Karpas-422 (cell line): Measurements from ENCODE around the gene DSCAM. TPM values are rescaled to one million over a fixed set of nuclear protein-coding genes. Genes with fewer than 3 reads are reported as not detected.
"Not testable (repeated sequence)": the region's sequence is repeated elsewhere in the genome, so short reads cannot be mapped to it uniquely, and the experiment has no call there.

Source experiments
- DNase-seq: peaks from one replicate; pipeline ENCODE4 v3.0.0-alpha.2; 2015
- H2AFZ ChIP-seq: fragments of 200-600 bp; sonication (generic); 2 replicates; pipeline ENCODE4 v1.6.1; 2014; ENCODE audit warnings: antibody characterized with exemption, low read length, mixed read lengths
- H3K27ac ChIP-seq: fragments of 200-600 bp; sonication (generic); 2 replicates; pipeline ENCODE4 v1.5.1; 2014; ENCODE audit warnings: mild to moderate bottlenecking, low read length, moderate library complexity
- H3K27me3 ChIP-seq: fragments of 200-600 bp; sonication (generic); 2 replicates; pipeline ENCODE4 v1.6.1; 2014; ENCODE audit warnings: low read length, mixed read lengths
- H3K36me3 ChIP-seq: fragments of 200-600 bp; sonication (generic); 2 replicates; pipeline ENCODE4 v1.6.1; 2014; ENCODE audit warnings: low read length, mixed read lengths; ENCODE audit not compliant: insufficient read depth
- H3K4me1 ChIP-seq: fragments of 200-600 bp; sonication (generic); 2 replicates; pipeline ENCODE4 v1.6.1; 2014; ENCODE audit warnings: mild to moderate bottlenecking, low read length, mixed read lengths
- H3K4me2 ChIP-seq: fragments of 200-600 bp; sonication (generic); 2 replicates; pipeline ENCODE4 v1.6.1; 2014; ENCODE audit warnings: low read length, low read depth, mild to moderate bottlenecking; ENCODE audit not compliant: poor library complexity, severe bottlenecking
- H3K4me3 ChIP-seq: fragments of 200-600 bp; sonication (generic); 2 replicates; pipeline ENCODE4 v1.5.1; 2014; ENCODE audit warnings: mild to moderate bottlenecking, antibody characterized with exemption, low read length, mixed read lengths
- H3K79me2 ChIP-seq: fragments of 200-600 bp; sonication (generic); 2 replicates; pipeline ENCODE4 v1.6.1; 2014; ENCODE audit warnings: mild to moderate bottlenecking, low read length, mixed read lengths
- H3K9ac ChIP-seq: fragments of 200-600 bp; sonication (generic); 2 replicates; pipeline ENCODE4 v1.6.0; 2014; ENCODE audit warnings: low read length
- H3K9me2 ChIP-seq: fragments of 200-600 bp; sonication (generic), shearing (Covaris generic); replicated peaks from 2 replicates; pipeline ENCODE4 v1.6.0; 2014; ENCODE audit warnings: mild to moderate bottlenecking, low read length, moderate library complexity; ENCODE audit not compliant: insufficient read depth
- H3K9me3 ChIP-seq: fragments of 300-700, 200-600 bp; sonication (generic); 2 replicates; pipeline ENCODE4 v1.6.1; 2014; ENCODE audit warnings: low read length, mixed read lengths
- H4K20me1 ChIP-seq: fragments of 200-600 bp; sonication (generic); 2 replicates; pipeline ENCODE4 v1.6.1; 2014; ENCODE audit warnings: mild to moderate bottlenecking, antibody characterized with exemption, low read length, low read depth; ENCODE audit not compliant: insufficient read depth
- total RNA-seq: library from RNA; depleted of rRNA; stranded (reverse); fragments of >200 nt; shearing (Covaris generic); gene quantifications from 2 replicates; pipeline ENCODE4 v1.2.3, GENCODE V29; 2014; ENCODE audit warnings: low replicate concordance

Gene DSCAM
- total RNA-seq, 1 experiment from 2014 or later: not detected

GRCh38 chr21:40457741-40458140 is 389.2 kb downstream of the DSCAM start:
- Histone ChIP-seq H2AFZ (no peak overlapping the region), H3K4me2 (no peak overlapping the region), H3K9me2 (no peaks in the 10 kb centered on the region; the same call in 1 of the 2 replicates), H3K9me3 (peaks cover 31% of the 10 kb centered on the region), H3K36me3 (no peaks in the 10 kb centered on the region), H3K27ac (no peak overlapping the region), H3K9ac (no peak overlapping the region), H3K4me1 (no peaks in the 10 kb centered on the region), H4K20me1 (no peaks in the 10 kb centered on the region), H3K27me3 (no peaks in the 10 kb centered on the region), H3K79me2 (no peaks in the 10 kb centered on the region), H3K4me3 (no peak overlapping the region)
- no peak for DNase-seq

- Histone ChIP-seq H3K9me3 (peaks cover 32% of the 10 kb centered on the region), H2AFZ (no peak overlapping the region), H3K4me3 (no peak overlapping the region), H4K20me1 (no peaks in the 10 kb centered on the region), H3K79me2 (no peaks in the 10 kb centered on the region), H3K4me2 (no peak overlapping the region), H3K9ac (no peak overlapping the region), H3K4me1 (no peaks in the 10 kb centered on the region), H3K27me3 (no peaks in the 10 kb centered on the region), H3K9me2 (no peaks in the 10 kb centered on the region), H3K27ac (no peak overlapping the region), H3K36me3 (no peaks in the 10 kb centered on the region)
- no peak for DNase-seq
Measured at GRCh38 chr21:40454057-40454456, 392.9 kb downstream of the DSCAM start.

GRCh38 chr21:40453183-40453582 is 393.8 kb downstream of the DSCAM start:
- no peak for DNase-seq

GRCh38 chr21:40452548-40452947 is 394.4 kb downstream of the DSCAM start:
- Histone ChIP-seq H4K20me1 (no peaks in the 10 kb centered on the region), H3K27me3 (no peaks in the 10 kb centered on the region), H3K4me2 (no peak overlapping the region), H3K9me2 (no peaks in the 10 kb centered on the region), H3K4me1 (no peaks in the 10 kb centered on the region), H3K79me2 (no peaks in the 10 kb centered on the region), H3K4me3 (no peak overlapping the region), H3K9ac (no peak overlapping the region), H2AFZ (no peak overlapping the region), H3K36me3 (no peaks in the 10 kb centered on the region), H3K9me3 (peaks cover 22% of the 10 kb centered on the region), H3K27ac (no peak overlapping the region)
- DNase-seq: no peak

More at GRCh38 chr21:40453183-40453582, 393.8 kb downstream of the DSCAM start:
- Histone ChIP-seq H3K4me3 (no peak overlapping the region), H3K4me2 (no peak overlapping the region), H4K20me1 (no peaks in the 10 kb centered on the region), H3K9ac (no peak overlapping the region), H3K27me3 (no peaks in the 10 kb centered on the region), H3K27ac (no peak overlapping the region), H3K36me3 (no peaks in the 10 kb centered on the region), H3K9me3 (peaks cover 25% of the 10 kb centered on the region), H2AFZ (no peak overlapping the region), H3K9me2 (no peaks in the 10 kb centered on the region), H3K4me1 (no peaks in the 10 kb centered on the region), H3K79me2 (no peaks in the 10 kb centered on the region)

- Histone ChIP-seq H3K79me2 (no peaks in the 10 kb centered on the region), H3K9me3 (peaks cover 36% of the 10 kb centered on the region), H3K4me2 (no peak overlapping the region), H2AFZ (no peak overlapping the region), H3K9ac (no peak overlapping the region), H3K4me3 (no peak overlapping the region), H3K36me3 (no peaks in the 10 kb centered on the region), H3K9me2 (no peaks in the 10 kb centered on the region), H3K4me1 (no peaks in the 10 kb centered on the region), H3K27ac (no peak overlapping the region), H3K27me3 (no peaks in the 10 kb centered on the region), H4K20me1 (no peaks in the 10 kb centered on the region)
- no peak for DNase-seq
Measured at GRCh38 chr21:40447016-40447415, 399.9 kb downstream of the DSCAM start.

- H3K4me3 ChIP-seq: no peak overlapping the region
- H3K9ac ChIP-seq: no peak overlapping the region
- no peak overlapping the region for H2AFZ ChIP-seq
- no peaks in the 10 kb centered on the region for H3K9me2 ChIP-seq
- H3K36me3 ChIP-seq: no peaks in the 10 kb centered on the region
- no peak for DNase-seq
- no peaks in the 10 kb centered on the region for H3K4me1 ChIP-seq
- H3K9me3 ChIP-seq: peaks cover 39% of the 10 kb centered on the region
- H3K27me3 ChIP-seq: no peaks in the 10 kb centered on the region
- H3K27ac ChIP-seq: no peak overlapping the region
- no peaks in the 10 kb centered on the region for H4K20me1 ChIP-seq
- H3K4me2 ChIP-seq: no peak overlapping the region
- H3K79me2 ChIP-seq: no peaks in the 10 kb centered on the region
Measured at GRCh38 chr21:40445349-40445921, 401.5 kb downstream of the DSCAM start.

GRCh38 chr21:40439581-40439980 is 407.4 kb downstream of the DSCAM start:
- not testable (repeated sequence) for H3K9me2 ChIP-seq, H3K79me2 ChIP-seq, H3K4me2 ChIP-seq, H3K4me3 ChIP-seq, H4K20me1 ChIP-seq, H3K27ac ChIP-seq, H2AFZ ChIP-seq, DNase-seq, H3K4me1 ChIP-seq, H3K27me3 ChIP-seq, H3K36me3 ChIP-seq, H3K9ac ChIP-seq
- H3K9me3 ChIP-seq: peaks cover 26% of the 10 kb centered on the region

- Histone ChIP-seq H3K27ac (no peak overlapping the region), H3K79me2 (no peaks in the 10 kb centered on the region), H3K4me3 (no peak overlapping the region), H2AFZ (no peak overlapping the region), H4K20me1 (no peaks in the 10 kb centered on the region), H3K4me1 (no peaks in the 10 kb centered on the region), H3K9me2 (no peaks in the 10 kb centered on the region), H3K4me2 (no peak overlapping the region), H3K9me3 (peaks cover 26% of the 10 kb centered on the region), H3K9ac (no peak overlapping the region), H3K27me3 (no peaks in the 10 kb centered on the region), H3K36me3 (no peaks in the 10 kb centered on the region; the same call in 1 of the 2 replicates)
- DNase-seq: no peak
Measured at GRCh38 chr21:40438616-40439015, 408.3 kb downstream of the DSCAM start.
